ENCODE data around the gene RAB33A.
A peak's percentile ranks its signal among the peaks of the same experiment; 100 is the strongest.

RAB33A gene

DNA sequence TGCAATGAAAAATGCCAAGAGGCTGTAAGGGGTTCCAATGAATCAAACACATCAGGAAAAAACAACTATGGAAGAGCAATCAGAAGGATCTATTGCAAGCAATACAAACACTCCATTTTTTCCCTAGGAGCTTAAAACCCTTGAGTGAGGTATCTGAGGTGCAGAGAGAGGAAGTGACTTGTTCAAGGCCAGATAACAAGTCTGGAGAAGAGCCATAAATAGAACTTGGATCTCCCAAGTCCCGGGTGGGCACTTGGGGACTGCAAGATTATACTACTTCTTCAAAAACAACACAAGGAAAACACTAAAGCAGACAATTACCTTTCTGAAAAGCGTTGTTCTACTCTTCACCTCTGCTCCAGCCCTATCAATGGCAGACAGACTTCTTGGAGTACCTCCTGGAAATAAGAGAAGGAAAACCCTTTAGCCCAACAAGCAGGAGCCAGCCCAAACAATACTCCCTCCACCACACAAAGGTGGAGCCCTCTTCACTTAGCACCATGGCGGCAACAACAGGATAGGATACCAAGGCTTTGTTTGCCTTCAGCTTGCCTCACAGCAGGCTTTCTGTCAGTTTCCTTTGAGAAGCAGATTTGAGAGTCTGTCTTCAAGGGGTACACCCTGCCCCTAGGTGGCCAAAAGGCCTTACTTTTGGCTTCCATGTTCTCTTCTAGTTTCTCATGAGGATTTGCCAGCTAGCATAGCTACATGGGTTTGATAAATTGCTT lies 32.1 kb upstream of the RAB33A start:
- DNase-seq (ENCODE audit: low read depth, low spot score) = peak; percentile 32
- Histone ChIP-seq H3K27me3 (ENCODE audit: insufficient read depth, insufficient read length) (no peaks in the 10 kb centered on the region), H3K4me1 (ENCODE audit: insufficient read depth, insufficient read length) (no peaks in the 10 kb centered on the region), H3K9me3 (ENCODE audit: insufficient read depth, low read length) (no peaks in the 10 kb centered on the region), H3K9ac (ENCODE audit: insufficient read length, low read depth) (no peak overlapping the region), H3K4me3 (ENCODE audit: insufficient read length, low read depth) (no peak overlapping the region), H3K36me3 (ENCODE audit: insufficient read depth, insufficient read length, low read length) (peaks cover 39% of the 10 kb centered on the region)
- no peak for TF ChIP-seq YY1 (IDR thresholded peaks at IDR 0.05; ENCODE audit: insufficient read depth, insufficient read length)
- no peak for TF ChIP-seq SUZ12 (IDR thresholded peaks at IDR 0.05; ENCODE audit: extremely low read depth, insufficient read depth, insufficient read length)
- TF ChIP-seq ZNF274 (IDR thresholded peaks at IDR 0.05; ENCODE audit: low read depth, low read length) = no peak

DNA sequence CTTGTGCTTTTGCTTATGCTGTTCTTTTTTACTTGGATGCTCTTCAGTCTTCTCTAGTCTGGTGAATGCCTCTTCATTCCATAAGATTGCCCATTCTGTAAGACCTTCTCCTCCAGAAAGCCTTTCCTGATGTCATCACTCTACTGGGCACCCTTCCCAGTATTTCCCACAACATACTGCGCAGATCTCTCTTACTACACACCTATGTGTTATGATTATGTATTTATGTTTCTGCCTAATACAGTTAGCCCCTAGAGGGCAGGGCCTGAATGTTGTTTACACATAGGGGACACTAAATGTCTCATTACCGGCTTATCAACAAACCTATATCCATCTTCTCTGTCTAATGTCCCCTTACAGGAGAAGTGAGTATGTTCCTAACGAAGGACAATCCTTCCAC lies 27.3 kb upstream of the RAB33A start:
- no peaks in the 10 kb centered on the region for H3K27me3 ChIP-seq (ENCODE audit: insufficient read depth, insufficient read length)
- H3K36me3 ChIP-seq (ENCODE audit: insufficient read depth, insufficient read length, low read length) = peaks cover 35% of the 10 kb centered on the region
- H3K4me3 ChIP-seq (ENCODE audit: insufficient read length, low read depth) = no peak overlapping the region
- no peaks in the 10 kb centered on the region for H3K9me3 ChIP-seq (ENCODE audit: insufficient read depth, low read length)
- no peaks in the 10 kb centered on the region for H3K4me1 ChIP-seq (ENCODE audit: insufficient read depth, insufficient read length)
- H3K9ac ChIP-seq (ENCODE audit: insufficient read length, low read depth) = no peak overlapping the region
- TF ChIP-seq ZNF274 (IDR thresholded peaks at IDR 0.05; ENCODE audit: low read depth, low read length) (no peak), YY1 (IDR thresholded peaks at IDR 0.05; ENCODE audit: insufficient read depth, insufficient read length) (no peak), SUZ12 (IDR thresholded peaks at IDR 0.05; ENCODE audit: extremely low read depth, insufficient read depth, insufficient read length) (no peak)
- no peak for DNase-seq (ENCODE audit: low read depth, low spot score)

GRCh38 chrX:130145123-130145522 lies 26.6 kb upstream of the RAB33A start:
- DNase-seq (ENCODE audit: low read depth, low spot score) = no peak
- Histone ChIP-seq H3K4me1 (ENCODE audit: insufficient read depth, insufficient read length) (no peaks in the 10 kb centered on the region), H3K9me3 (ENCODE audit: insufficient read depth, low read length) (no peaks in the 10 kb centered on the region), H3K4me3 (ENCODE audit: insufficient read length, low read depth) (no peak overlapping the region), H3K9ac (ENCODE audit: insufficient read length, low read depth) (no peak overlapping the region), H3K27me3 (ENCODE audit: insufficient read depth, insufficient read length) (no peaks in the 10 kb centered on the region), H3K36me3 (ENCODE audit: insufficient read depth, insufficient read length, low read length) (peaks cover 33% of the 10 kb centered on the region)
- TF ChIP-seq SUZ12 (IDR thresholded peaks at IDR 0.05; ENCODE audit: extremely low read depth, insufficient read depth, insufficient read length) = no peak
- TF ChIP-seq ZNF274 (IDR thresholded peaks at IDR 0.05; ENCODE audit: low read depth, low read length) = no peak
- TF ChIP-seq YY1 (IDR thresholded peaks at IDR 0.05; ENCODE audit: insufficient read depth, insufficient read length) = no peak

GRCh38 chrX:130147631-130148030 lies 24.1 kb upstream of the RAB33A start:
- Histone ChIP-seq H3K4me3 (ENCODE audit: insufficient read length, low read depth) (no peak overlapping the region), H3K9me3 (ENCODE audit: insufficient read depth, low read length) (no peaks in the 10 kb centered on the region), H3K36me3 (ENCODE audit: insufficient read depth, insufficient read length, low read length) (peaks cover 26% of the 10 kb centered on the region)

DNA sequence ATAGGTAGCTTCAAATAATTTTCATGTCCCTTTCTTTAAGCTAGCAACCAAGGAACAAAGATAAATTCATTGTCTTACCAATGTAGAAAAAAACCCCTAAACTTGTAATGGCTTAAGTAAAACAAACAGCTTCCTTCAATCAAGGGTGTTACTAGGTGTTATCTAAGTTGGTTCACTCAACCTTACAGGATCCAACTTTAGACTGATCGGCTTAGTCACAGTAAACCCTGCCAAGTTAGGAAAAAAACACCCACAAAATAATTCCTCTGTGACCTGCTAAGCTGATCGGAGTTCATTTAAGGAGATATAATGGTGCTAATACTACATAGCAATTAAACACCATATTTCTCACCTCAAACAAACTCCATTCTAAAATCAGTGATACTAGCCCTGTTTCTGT lies 16.2 kb upstream of the RAB33A start:
- TF ChIP-seq YY1 (IDR thresholded peaks at IDR 0.05; ENCODE audit: insufficient read depth, insufficient read length) (no peak), SUZ12 (IDR thresholded peaks at IDR 0.05; ENCODE audit: extremely low read depth, insufficient read depth, insufficient read length) (no peak), ZNF274 (IDR thresholded peaks at IDR 0.05; ENCODE audit: low read depth, low read length) (no peak)
- DNase-seq (ENCODE audit: low read depth, low spot score) = no peak

More at GRCh38 chrX:130147631-130148030, 24.1 kb upstream of the RAB33A start:
- no peak for DNase-seq (ENCODE audit: low read depth, low spot score)
- Histone ChIP-seq H3K9ac (ENCODE audit: insufficient read length, low read depth) (no peak overlapping the region), H3K4me1 (ENCODE audit: insufficient read depth, insufficient read length) (no peaks in the 10 kb centered on the region), H3K27me3 (ENCODE audit: insufficient read depth, insufficient read length) (no peaks in the 10 kb centered on the region)
- TF ChIP-seq YY1 (IDR thresholded peaks at IDR 0.05; ENCODE audit: insufficient read depth, insufficient read length) (no peak), SUZ12 (IDR thresholded peaks at IDR 0.05; ENCODE audit: extremely low read depth, insufficient read depth, insufficient read length) (no peak), ZNF274 (IDR thresholded peaks at IDR 0.05; ENCODE audit: low read depth, low read length) (no peak)

GRCh38 chrX:130158311-130158710 lies 13.5 kb upstream of the RAB33A start:
- H3K36me3 ChIP-seq (ENCODE audit: insufficient read depth, insufficient read length, low read length) = no peaks in the 10 kb centered on the region
- H3K27me3 ChIP-seq (ENCODE audit: insufficient read depth, insufficient read length) = no peaks in the 10 kb centered on the region
- no peak overlapping the region for H3K9ac ChIP-seq (ENCODE audit: insufficient read length, low read depth)
- no peak overlapping the region for H3K4me3 ChIP-seq (ENCODE audit: insufficient read length, low read depth)
- H3K9me3 ChIP-seq (ENCODE audit: insufficient read depth, low read length) = no peaks in the 10 kb centered on the region
- no peaks in the 10 kb centered on the region for H3K4me1 ChIP-seq (ENCODE audit: insufficient read depth, insufficient read length)
- TF ChIP-seq SUZ12 (IDR thresholded peaks at IDR 0.05; ENCODE audit: extremely low read depth, insufficient read depth, insufficient read length) = no peak
- no peak for TF ChIP-seq ZNF274 (IDR thresholded peaks at IDR 0.05; ENCODE audit: low read depth, low read length)
- TF ChIP-seq YY1 (IDR thresholded peaks at IDR 0.05; ENCODE audit: insufficient read depth, insufficient read length) = no peak
- no peak for DNase-seq (ENCODE audit: low read depth, low spot score)

More for the DNA sequence above, 16.2 kb upstream of the RAB33A start:
- H3K4me3 ChIP-seq (ENCODE audit: insufficient read length, low read depth) = no peak overlapping the region
- H3K4me1 ChIP-seq (ENCODE audit: insufficient read depth, insufficient read length) = no peaks in the 10 kb centered on the region
- H3K36me3 ChIP-seq (ENCODE audit: insufficient read depth, insufficient read length, low read length) = no peaks in the 10 kb centered on the region
- no peaks in the 10 kb centered on the region for H3K9me3 ChIP-seq (ENCODE audit: insufficient read depth, low read length)
- no peaks in the 10 kb centered on the region for H3K27me3 ChIP-seq (ENCODE audit: insufficient read depth, insufficient read length)
- no peak overlapping the region for H3K9ac ChIP-seq (ENCODE audit: insufficient read length, low read depth)

DNA sequence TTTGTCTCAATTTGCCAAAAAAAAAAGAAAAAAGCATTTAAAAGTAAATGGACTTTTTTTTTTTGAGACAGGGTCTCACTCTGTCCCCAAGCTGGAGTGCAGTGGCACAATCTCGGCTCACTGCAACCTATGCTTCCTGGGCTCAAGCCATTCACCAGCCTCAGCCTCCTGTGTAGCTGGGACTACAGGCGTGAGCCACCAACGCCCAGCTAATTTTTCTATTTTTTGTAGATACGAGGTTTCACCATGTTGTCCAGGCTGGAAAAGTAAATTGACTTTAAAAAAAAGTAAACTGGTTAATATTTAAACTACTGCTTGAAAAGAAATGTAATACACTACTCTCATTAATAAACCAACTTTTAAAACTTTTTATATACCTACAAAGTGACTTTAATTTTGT lies 12.0 kb upstream of the RAB33A start:
- no peaks in the 10 kb centered on the region for H3K4me1 ChIP-seq (ENCODE audit: insufficient read depth, insufficient read length)
- H3K4me3 ChIP-seq (ENCODE audit: insufficient read length, low read depth) = no peak overlapping the region
- no peaks in the 10 kb centered on the region for H3K27me3 ChIP-seq (ENCODE audit: insufficient read depth, insufficient read length)
- no peak for DNase-seq (ENCODE audit: low read depth, low spot score)
- H3K36me3 ChIP-seq (ENCODE audit: insufficient read depth, insufficient read length, low read length) = no peaks in the 10 kb centered on the region
- TF ChIP-seq SUZ12 (IDR thresholded peaks at IDR 0.05; ENCODE audit: extremely low read depth, insufficient read depth, insufficient read length) (no peak), ZNF274 (IDR thresholded peaks at IDR 0.05; ENCODE audit: low read depth, low read length) (no peak)
- H3K9me3 ChIP-seq (ENCODE audit: insufficient read depth, low read length) = no peaks in the 10 kb centered on the region
- no peak overlapping the region for H3K9ac ChIP-seq (ENCODE audit: insufficient read length, low read depth)
